Measurements from ENCODE around the gene TMEM208.

The TMEM208 gene

DNA sequence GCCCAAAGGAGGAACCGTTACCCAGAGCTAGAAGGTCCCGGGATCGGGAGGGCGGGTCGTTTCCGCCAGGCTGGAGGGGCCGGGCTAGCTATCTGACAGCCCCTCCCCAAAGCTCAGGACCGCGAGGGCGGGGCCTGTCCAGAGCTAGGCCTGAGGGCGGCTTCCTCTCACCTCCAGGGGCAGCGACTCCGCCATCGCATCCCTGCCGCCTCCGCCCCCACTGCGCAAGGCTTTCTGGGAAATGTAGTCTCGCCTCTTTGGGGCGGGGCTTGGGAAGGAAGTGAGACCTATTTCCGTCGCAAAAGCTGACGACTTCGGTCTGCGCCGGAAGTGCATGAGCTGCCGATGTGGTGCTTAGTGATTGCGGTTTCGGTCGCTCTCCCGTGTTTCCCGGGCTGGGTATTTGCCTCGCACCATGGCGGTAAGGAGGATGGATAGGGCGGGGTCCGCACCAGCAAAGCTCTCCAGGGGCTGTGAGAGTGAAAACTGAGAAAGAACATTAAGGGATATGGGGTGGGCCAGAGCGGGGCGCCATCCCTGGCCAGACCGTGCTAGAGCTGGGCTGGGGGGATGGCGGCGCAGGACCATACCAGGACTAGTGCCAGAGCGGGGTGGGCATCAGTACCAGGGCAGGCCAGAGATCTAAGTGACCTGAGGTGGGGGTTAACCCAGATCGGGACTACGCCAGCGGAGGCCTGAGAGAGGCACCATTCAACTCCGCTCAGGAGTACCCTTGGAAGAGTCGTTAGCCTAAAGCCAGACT, at the start of gene TMEM208:
Gene TMEM208 (plus strand): TSS at position 327 of the 763 bp plus-strand sequence. CDS start 89 bp downstream, at position 416.
- DNase-seq (ENCODE audit: low read depth) = peak; percentile 96

DNA sequence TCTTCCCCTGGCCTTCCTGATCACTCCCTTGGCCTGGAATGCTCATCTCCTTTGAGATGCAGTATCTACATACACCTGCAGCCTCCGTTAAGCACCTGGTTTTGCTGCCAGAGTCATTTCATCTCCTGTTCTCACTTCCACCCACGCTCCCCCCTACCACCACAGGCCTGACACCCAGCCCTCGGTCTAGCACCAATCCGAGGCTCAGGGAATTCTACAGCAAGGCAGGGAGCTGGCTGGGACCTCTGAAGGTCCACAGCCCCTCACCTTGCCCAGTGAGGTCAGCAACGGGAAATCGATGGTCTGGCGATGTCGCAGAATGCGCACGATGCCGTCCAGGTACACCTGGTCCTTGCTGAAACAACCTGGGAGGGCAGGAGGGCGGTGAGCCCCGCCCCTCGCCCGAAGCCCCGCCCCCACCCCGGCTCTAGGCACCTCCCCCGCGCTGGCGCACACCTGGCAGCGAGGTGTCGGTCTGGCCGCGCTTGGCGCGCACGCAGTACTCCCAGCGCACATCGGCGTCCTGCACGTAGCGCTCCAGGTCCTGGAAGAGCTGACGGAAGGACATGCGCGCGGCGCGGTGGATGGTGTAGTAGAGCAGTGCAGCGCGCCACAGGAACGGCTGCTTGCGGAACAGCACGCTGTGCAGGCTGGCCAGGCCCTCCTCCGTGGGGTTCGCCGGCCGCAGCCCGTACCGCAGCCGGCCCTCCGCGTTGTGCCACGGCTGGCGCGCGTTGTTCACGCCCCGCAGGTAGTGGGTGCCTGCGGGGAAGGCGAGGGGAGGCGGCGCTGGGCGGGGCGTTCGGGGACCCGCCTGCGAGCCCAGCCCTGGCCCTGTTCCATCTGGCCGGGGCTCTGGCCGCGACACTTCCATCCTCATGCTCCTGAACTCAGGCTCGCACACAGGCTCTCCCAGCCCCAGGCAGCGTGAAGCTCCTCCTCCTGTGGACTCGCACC, 48.9 kb upstream of the TMEM208 start:
- no peak for DNase-seq (ENCODE audit: low read depth)

DNA sequence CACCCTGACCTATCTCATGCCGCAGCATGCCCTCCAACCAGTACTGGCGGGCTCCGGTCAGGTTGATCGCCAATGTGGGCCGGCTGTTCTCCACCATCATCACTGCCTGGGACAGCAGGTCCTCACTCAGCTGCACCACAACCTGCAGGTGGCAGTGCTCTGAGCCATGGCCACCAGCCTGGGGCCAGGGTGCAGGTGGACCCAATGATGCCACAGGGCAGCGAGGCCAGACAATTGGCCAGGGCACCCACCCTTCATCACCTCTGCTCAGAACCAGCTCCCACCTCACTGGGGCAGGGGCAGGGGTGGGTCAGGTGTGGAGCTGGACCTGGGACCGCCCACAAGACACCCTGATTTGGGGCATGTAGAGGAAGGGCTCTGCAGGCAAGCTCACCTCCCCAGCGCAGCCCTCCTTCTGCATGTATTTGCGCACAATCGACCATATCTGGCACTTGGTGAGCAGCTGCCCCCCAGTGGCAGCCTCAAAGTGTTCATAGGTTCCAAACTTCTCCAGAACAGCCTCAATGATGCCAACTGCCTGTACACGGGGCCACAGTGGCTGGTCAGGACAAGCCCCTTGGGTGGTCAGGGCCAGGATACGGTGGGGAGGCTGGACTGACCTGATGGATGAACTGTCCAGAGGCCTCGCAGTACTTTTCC, 47.4 kb upstream of the TMEM208 start:
- no peak for DNase-seq (ENCODE audit: low read depth)

DNA sequence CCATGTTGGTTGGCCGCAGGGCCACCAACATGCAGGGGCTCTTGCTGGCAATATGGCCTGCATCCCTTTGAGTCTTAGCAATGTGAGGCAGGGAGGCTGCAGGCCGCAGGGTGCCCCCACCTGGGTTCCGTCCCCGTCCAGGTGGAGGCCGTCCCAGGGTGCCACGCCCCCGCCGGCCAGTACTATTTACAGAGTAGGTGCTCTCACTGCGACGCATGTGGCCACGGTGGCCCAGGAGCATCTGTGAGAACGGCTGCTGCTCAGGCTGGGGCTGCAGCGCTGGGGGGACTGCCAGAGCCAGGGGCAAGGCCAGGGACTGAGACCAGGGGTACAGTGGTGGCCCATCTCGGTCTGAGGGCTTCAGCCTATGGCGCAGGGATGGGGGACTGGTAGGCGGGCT, 46.8 kb upstream of the TMEM208 start:
- DNase-seq (ENCODE audit: low read depth) = no peak

DNA sequence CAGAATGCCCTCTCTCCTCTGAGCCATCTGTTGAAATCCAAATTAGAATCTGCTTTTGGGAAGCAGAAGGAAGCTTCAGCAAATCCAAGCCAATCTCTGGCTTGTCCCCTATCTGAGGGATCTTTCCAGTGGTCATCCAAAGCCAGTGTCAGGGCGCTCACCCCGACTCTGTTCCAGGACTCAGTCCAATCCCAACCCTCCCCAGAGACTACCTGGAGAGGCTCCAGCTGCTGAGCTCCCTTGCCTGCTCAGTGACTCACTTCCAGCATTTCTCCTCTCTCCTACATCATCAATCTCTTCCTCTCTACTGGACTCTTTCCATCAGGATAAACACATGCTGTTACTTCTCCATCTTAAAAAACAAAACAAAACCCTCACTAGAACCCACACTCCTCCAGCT, 45.6 kb upstream of the TMEM208 start:
- no peak for DNase-seq (ENCODE audit: low read depth)

DNA sequence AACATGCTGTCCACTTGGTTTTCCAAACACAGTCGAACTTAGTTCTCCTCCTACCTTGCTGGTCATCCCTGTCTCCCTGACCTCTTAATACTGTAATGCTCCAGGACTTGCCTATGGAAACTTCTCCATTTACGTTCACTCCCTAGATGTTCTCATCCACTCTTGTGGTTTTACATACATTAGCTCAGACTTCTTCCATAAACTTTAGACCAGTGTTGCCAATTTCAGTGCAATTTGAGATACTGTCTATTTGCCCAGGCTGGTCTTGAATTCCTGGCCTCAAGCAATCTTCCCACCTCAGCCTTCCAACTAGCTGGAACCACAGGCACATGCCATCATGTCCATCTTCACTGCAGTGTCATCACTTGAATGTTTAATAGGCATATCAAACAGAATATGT, 44.6 kb upstream of the TMEM208 start:
- no peak for DNase-seq (ENCODE audit: low read depth)

DNA sequence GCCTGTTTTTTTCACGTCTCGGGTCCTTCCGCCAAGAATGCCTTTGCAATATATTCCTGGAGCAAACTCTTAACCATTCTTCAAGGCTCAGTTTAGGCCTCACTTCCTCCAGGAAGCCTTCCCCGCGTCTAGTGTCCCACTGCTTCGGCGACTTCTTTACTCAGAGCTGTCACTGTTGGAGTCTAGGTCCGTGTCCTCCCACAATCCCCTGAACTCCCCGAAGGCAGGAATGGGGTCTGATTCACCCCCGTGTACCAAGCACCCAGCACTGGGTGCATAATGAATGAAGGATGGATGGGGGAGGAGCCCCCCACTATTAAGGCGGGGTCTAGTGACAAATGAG, 43.7 kb upstream of the TMEM208 start:
- no peak for DNase-seq (ENCODE audit: low read depth)

DNA sequence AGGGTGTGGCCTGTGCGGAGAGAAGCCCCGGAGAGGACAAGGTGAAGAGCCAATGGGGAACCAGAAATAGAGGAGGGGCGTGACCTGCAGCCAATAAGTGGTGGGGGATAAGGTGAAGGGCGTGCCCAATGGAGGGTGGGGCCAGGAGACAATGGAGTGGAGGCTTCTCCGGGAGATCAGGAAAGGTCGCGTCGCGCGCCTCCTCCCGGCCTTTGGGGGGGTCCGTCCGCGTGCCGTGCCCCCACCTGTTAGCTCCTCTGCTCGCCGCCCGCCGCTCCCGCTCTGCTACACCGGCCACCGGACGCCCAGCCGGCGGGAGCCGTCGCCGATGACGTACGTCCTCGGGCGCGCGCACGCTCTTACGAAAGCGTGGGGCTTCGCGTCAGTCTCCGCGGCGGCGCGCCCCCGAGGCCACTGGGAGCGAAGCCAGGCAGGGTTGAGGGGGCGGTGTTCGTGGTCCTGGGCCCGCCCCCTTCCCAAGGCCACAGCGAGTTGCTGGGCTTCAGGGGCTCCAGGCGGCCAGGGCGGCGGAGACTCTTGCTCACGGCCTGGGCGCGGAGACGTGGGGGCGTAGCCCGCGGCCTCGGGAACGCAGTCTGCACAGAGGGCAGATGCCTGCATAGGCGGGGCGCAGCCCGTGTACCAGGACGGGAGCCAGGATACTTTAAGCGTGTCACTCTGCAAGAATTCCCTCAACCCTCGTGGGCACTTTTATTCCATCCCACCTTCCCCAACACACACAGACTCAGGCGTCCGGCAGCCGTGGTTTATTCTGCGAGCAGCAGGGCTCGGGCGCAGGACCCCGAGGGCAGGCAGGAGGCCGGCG, 43.1 kb upstream of the TMEM208 start, which contains the start of gene MATCAP1:
Gene MATCAP1 (minus strand): TSS at position 337 of the 826 bp plus-strand sequence. CDS start 3,353 bp downstream, outside the sequence.
- DNase-seq (ENCODE audit: low read depth) = peak; percentile 86

DNA sequence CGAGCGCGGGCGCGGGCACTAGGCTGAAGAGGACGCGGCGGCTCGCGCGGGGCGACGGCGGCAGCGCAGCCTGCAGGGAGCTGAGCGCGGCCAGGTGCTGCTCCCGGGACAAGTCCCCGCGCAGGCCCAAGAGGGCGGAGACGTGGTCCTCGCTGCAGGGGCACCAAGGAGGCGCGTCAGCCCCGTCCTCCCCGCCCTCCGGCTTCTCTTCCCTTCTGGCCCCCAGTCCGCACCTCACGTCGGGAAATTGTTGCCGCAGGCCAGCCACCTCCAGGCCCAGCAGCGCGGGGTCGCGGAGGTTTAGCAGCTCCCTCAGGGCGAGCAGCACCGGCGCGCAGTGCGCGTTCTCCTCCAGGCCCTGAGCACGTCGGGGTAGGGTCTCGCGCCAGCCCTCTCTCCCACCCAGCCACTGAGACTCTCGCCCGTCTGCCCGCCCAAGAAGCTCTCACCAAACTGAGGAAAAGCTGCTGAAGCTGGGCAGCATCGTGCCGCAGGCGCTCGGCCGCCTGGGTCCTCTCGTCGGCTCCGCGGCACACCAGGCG, 42.4 kb upstream of the TMEM208 start:
- no peak for DNase-seq (ENCODE audit: low read depth)

DNA sequence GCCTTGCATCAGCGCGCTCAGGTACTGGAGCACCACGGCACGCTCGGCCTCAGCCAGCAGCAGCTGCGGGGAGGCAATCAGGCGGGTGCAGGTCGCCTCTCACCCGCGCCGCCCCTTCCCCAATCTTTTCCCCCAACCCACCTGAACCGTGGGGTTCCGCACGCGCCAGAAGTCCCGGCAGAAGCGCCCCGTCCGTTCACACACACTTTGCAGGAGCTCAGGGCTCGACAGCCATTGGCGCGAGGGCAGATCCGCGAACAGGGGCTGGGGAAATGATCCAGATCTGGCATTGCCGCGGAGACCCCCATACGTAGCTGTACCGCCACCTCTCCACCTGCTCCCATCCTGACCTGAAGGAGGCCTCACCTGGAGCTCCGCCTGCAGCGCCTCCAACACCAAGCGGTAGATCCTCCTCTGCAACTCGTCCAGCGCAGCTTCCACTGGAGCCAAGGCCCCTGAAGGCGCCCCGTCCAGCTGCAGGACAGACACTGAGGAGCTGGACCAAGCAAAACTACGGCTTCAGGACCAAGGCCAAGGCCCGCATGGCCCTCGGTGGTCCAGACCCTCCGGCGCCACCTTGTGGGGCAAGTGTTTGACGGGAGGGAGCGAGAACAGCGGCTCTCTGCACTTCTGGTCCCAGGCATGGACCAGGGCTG, 41.8 kb upstream of the TMEM208 start:
- peak; percentile 81 for DNase-seq (ENCODE audit: low read depth)

DNA sequence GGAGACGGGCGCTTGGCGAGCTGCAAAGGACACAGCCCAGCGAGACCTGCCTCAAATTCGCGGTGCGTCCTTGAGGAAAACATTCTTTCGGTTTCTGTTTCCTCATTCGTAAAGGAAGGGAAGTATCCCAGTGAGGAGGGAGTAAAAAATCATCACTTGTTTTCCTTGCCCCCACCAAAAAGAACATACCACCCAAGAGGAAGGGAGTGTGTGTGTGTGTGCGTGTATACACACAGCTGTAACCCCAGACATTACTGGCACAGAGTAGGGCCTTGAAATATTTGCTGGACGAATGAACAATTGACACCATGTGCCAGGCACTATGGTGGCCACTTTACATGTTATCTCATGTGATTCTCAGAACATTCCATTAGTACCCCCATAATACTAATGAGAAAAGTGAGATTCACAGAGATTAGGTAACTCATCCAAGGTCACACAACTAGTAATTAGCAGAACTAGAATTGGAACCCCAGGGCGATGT, 41.2 kb upstream of the TMEM208 start:
- no peak for DNase-seq (ENCODE audit: low read depth)

DNA sequence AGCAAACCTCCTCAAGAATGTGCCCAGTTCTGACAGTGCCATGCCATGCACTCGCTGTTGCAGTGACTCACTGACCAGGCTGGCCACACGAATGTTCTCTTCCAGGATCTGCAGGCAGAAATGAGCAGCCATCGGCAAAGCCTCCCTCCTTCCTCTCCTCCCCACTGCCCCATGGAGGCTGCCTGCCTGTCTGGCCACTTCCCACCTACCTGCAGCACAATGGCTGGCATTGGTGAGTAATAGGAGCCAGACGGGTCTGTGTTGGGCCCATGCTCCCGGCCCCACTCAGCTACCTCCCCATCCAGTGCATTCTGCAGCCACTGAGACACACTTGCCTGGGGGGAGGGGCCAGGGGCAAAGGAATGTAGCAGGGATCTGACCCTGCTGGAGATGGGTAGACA, 40.4 kb upstream of the TMEM208 start:
- DNase-seq (ENCODE audit: low read depth) = no peak

DNA sequence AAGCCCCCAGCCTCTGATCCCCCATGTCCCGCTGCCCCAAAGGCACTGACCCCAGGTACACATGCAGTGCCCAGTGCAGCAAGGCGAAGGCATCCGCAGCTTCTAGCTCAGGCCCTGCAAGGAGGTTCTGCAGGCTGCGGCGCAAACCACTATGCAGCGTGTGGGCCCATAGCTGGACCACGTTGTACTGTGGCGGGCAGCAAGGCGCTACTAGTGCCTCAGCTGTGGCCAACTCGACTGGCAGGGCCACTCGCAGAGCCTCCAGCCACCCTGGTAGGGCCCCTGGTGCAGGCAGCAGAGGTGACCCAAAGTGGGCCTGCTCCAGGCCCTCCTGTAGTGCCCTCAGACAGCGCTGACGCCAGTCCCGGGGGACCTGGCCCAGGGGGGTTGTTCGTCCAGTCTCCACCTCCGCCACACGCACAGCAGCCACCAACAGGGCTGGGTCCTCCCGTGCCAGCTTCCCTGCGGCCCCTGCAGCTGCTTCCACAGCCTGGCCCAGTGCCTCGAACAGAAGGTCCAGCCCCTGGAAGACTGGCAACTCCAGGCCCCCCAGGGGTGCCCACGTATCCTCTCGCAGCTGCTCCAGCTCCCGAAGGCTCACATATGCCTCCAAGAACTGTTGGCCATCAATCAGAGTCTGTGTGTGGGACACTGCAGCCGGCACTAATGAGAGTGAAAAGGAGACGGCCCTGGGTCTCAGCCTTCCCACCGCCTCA, 39.6 kb upstream of the TMEM208 start:
- no peak for DNase-seq (ENCODE audit: low read depth)

DNA sequence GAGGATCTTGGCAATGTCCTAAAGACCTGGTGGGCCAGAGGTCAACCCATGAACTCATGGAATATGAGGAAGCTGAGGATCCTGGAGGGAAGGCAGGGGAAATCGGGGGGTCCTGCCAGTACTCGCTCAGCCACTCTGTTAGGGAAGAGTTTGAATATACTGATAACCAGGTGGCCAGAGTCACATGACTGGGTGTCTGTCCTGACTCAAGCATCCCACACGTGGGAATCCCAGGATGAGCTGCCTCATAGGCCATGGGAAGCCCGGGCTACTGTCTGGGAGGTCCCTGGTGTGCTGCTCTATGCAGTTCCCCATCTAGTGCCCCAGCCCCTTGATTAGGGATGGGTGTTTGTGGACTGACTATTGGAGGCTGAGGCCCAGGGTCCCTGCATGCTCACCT, 38.6 kb upstream of the TMEM208 start:
- no peak for DNase-seq (ENCODE audit: low read depth)

DNA sequence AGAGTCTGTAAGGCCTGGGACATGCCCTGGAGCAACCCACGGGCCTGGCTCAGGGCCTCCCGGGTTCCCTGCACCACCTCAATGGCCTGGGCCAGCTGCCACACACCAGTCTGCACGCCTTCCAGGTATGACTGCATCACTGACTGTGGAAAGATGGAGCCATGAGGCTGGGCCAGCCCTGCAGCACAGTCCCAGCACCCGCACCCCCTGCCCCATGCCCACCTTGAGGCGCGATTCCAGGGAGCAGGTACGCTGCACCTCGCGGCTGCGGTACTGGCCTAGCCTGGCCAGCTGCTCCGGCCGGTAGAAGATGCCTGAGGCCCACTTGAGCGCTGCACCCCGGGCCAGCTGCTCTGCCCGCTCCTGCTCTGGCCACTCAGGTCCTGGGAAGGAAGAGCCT, 38.1 kb upstream of the TMEM208 start:
- DNase-seq (ENCODE audit: low read depth) = no peak

DNA sequence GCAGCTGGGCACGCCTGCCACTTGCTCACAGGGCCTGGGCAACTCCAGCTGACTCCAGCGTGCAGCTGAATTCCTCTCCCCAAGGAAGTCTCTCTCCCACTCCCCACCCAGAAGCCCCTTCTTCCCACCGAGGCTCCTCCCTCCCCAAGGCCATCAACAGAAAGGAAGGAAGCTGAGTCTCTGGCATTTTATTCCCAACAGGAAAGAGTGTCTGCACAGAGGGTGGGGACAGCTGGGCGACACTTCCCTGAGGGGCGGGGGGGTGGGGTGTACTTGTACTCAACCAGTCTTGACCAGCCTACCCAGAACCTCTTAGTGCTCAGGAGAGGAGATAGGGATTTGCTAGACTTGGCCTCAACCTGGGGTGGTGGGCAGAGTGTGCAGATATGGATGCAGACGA, 36.9 kb upstream of the TMEM208 start, which contains the start of gene EXOC3L1:
Gene EXOC3L1 (minus strand): TSS at position 96 of the 400 bp plus-strand sequence. CDS start 460 bp downstream, outside the sequence.
- no peak for DNase-seq (ENCODE audit: low read depth)

DNA sequence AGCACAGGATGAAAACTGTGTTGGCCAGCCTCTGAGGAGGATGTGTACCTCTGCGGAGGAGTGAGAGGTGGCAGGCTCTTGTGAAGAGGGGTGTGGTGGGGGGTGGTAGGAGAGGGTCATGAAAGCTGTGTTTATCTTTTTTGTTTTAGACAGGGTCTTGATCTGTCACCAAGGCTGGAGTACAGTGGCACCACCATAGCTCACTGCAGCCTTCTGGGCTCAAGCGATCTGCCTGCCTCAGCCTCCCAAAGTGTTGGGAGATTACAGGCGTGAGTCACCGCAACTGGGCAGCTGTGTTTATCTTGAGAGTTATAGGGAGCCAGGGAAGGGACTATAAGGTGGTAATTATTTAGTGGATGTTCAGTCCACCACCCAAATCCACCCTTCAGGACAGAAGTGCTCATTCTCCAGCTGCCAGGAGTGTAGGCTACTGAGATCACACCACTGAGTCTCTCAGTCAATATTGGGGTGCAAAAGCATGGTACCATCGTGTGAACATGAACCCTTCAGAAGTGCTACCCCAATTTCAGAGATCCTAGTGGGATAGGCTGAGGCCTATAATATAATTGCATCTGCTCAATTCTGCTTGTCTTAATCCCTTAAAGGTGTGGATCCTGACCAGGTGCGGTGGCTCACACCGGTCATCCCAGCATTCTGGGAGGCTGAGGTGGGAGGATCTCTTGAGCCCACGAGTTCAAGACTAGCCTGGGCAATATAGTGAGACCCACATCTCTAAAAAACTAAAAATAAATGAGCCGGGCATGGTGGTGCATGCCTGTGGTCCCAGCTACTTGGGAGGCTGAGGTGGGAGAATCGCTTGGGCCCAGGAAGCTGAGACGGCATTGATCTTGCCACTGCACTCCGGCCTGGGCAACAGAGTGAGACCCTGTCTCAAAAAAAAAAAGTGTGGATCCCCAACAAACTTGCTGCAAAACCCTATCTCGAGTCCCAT, 36.2 kb upstream of the TMEM208 start:
- no peak for DNase-seq (ENCODE audit: low read depth)

DNA sequence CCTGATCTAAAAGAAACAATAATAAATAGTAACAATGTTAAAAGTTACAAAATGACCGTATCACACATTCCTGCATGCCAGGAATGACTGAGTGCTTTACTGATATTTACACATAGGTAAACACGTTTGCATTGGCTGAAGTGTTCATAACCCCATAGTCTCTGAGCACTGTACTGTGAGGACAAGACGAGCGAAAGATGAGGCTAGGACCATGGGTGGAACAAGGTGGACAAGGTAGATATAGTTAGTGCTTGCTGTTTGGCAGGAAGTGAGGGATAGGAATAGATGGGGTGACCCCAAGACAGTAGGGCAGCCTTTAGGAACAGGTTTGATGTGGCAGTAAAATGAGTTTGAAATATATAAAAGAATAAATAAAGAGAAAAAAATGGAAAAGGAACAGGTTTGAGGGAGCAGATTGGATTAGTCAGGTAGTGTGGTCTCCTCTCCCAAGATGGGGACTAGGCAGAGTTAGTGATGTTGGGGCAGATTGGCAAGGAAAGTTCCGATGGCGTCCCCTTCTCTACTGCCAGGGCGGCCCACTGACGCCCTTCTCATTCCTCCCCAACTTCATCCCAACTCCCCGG, 35.4 kb upstream of the TMEM208 start:
- DNase-seq (ENCODE audit: low read depth) = no peak
